Stimulated activated CD4-positive, alpha-beta T cell treated with anti-CD3 and anti-CD28 coated beads, Interleukin-4, amount 100 ng/mL, for 1 hour (primary cell): ENCODE data around the gene IMPDH1.

Experiments
- DNase-seq: peaks from one replicate; pipeline ENCODE4 v3.0.0-alpha.2; 2020

The IMPDH1 gene

DNA sequence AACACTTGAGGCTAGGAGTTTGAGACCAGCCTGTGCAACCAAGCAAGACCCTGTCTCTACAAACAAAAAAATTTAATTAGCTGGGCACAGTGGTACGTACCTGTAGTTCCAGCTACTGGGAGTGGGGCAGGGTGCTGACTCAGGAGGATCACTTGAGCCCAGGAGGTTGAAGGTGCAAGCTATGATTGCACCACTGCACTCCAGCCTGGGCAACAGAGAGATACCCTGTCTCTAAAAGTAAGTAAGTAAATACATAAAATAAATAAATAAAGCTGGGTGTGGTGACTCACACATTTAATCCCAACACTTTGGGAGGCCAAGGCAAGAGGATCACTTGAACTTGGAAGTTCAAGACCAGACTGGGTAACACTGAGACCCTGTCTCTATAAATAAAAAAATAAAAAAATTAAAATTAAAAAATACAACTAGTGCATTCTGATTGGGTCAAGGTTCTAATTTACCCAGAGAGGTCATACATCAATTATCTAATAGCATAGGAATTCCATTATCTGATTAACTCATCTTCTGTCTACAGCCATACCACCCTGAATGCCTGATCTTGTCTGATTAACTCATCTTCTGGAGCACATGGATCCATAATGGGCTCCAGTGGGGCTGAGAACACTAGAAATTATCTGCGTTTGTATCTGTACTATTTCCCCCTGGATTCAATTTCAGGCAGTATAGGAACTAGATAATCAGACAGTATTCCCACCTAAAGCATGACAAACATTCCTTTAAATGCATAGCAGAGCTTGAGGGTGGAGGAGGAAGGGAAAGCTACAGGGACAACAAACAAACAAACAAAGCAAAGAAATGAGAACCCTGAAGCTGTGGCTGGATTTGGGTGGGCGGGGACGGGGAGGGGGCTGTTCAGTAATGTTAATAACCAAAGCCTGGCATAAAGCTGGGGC, 24.9 kb upstream of the IMPDH1 start:
- no peak for DNase-seq

DNA sequence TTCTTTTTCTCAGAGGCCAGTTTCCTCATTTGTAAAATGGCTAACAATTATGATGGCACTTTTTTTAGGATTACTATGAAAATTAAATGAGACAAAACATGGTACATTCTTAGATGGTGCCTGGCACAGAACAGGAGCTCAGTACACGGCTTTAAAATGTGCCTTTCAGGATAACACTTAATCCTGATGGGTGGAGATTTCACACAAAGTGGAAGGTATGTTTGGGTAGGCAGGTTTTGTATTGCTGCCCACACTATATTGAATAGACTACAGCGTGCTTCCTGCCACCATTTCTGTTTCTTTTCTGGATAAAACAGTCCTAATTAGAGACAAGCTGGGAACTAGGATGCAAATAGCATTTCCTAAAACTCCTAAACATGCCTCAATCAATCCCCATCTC, 22.0 kb upstream of the IMPDH1 start:
- no peak for DNase-seq

GRCh38 chr7:128431221-128431620, 21.4 kb upstream of the IMPDH1 start:
- no peak for DNase-seq

- no peak for DNase-seq
Measured at GRCh38 chr7:128430207-128430606, 20.4 kb upstream of the IMPDH1 start.

GRCh38 chr7:128427289-128427891, 17.6 kb upstream of the IMPDH1 start:
- DNase-seq = peak; percentile 23

- DNase-seq = peak; percentile 79
Measured at GRCh38 chr7:128425850-128426249, 16.1 kb upstream of the IMPDH1 start.

GRCh38 chr7:128424686-128425275, 15.0 kb upstream of the IMPDH1 start:
- DNase-seq = no peak

GRCh38 chr7:128422842-128423241, 13.1 kb upstream of the IMPDH1 start:
- no peak for DNase-seq

DNA sequence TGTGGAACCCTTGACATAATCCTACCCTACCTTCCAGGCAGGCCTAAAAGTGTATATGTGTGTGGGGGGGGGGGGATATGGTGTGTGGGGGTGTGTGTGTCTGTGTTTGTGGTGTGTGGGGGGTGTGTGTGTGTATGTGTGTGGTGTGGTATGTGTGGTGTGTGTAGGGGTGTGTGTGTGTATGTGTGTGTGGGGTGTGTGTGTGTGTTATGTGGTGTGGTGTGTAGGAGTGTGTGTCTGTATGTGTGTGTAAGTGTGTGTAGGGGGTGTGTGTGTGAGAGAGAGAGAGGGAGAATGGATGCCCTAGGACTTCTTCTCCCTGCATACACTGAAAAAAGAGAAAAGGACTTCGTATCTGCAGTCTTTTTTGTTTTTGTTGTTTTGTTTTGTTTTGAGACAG, 12.3 kb upstream of the IMPDH1 start:
- DNase-seq = no peak

DNA sequence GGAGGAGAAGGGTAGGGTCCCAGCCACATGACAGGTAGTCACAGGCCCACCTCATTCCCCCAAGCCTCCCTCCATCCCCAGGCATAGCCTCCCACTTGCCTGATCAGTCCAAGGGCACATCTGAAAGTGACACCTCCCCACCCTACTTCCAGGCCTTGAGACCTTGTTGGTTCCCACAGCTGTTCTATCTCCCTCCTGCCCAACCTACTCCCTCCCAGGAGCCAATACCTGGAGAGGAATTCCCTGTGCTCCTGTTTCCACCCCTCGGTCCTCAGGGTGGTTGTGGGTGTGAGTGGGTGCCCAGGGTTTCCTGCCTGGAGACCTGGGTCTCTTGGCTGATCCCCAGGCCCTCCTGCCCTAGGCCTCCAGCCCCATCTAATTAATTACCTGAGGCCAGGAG, 11.6 kb upstream of the IMPDH1 start:
- no peak for DNase-seq

DNA sequence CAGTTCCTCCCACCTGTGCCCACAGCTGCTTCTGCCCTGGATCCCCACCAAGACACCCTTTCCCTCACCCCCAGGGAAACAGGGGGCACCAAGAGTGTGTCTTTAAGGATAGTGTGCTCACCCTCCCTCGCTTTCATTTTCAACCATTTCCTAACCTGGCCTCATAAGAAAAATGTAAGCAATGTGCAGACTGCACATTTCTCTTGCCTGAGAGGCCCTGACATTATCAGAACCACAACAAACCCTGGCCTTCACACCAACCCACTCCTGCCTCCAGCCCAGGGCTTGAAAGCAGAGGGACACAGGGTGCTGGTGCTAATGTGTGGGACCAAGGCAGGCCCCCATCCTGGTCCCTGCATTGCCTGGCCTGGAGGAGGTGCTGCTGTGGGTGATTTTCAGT, 11.0 kb upstream of the IMPDH1 start:
- DNase-seq = no peak

- no peak for DNase-seq
Measured at GRCh38 chr7:128419257-128419656, 9.5 kb upstream of the IMPDH1 start.

GRCh38 chr7:128417071-128417470, 7.3 kb upstream of the IMPDH1 start:
- no peak for DNase-seq

DNA sequence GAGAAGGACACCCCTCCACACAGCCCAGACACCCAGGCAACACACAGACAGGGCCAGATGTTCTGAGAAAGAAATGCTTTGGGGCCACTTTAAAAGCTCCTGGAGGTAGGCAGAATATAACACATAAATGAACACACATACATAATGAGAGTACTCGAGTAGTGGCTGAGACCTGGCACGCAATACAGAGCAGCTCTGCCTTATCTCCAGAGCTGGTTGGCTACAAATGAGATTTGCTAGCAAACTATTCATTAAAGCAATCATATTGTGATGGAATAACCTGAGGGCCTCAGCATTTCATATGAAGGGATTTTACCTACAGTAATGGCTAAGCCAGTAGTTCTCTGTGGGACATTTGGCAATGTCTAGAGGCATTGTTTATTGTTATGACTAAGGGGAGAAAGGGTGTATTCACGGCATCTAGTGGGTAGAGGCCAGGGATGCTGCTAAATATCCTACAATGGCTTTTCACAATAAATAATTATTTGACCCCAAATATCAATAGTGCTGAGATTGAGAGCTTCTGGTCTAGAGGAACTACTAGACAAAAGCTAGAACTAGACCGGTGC, 5.5 kb upstream of the IMPDH1 start:
- DNase-seq = no peak

DNA sequence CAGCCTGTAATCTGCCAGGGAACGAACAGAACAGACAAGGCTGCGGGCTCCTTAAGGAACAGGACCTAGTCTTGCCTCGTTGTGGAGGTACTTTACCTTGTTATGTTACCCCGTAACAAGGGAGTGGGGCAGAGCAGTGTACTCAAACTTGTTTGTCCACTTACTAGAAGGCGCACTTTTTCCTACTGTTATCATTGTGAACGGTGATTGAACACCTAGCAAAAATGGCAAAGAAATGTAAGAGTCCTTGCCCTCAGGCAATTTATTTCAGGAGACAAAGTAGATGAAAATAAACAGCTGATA, 620 bp upstream of the IMPDH1 start:
- no peak for DNase-seq

DNA sequence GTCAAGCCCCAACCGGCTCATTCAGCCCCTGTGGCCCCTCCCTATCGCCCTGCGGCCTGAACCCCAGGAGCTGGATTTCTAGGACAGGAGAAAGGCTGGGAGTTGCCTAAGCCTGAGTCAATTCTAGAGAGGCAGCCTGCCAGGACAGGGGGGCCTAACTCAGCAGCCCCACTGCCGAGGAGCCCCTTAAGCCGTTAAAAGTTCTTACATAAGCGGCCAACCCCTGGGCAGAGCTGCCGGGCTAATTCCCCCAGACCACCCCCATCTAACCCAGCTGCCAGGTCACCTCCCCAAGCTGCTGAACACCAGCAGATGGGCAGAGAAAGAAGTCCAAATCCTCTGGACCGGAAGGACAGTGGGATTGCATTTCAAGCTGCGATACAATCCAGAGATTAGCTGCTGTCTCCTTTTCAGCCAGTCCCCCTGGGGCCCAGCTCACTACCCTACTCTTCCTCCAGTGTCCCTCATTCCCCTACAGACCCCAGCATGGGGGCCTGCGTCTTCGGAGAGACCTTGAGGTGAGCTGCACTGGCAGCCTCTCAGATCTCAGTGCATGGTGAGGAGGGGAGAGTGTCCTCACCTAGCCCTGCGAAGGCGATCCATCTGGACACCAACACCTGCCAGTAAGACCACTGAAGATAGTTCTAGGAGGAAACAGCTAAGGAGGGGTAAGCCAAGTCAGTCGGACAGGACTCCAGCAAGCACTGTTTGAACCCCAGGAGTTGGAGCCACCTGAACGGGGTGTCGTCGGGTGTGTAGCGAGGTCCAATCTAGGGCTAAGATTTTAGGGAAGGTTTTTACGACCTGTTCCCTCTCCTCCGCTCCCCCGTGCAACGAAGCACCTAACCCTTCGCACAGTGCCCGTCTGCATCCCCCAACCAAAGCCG, 830 bp downstream of the IMPDH1 start:
- no peak for DNase-seq

- no peak for DNase-seq
Measured at GRCh38 chr7:128407751-128408708, 1.8 kb downstream of the IMPDH1 start.

- DNase-seq = no peak
Measured at GRCh38 chr7:128407233-128407589, 2.6 kb downstream of the IMPDH1 start.

DNA sequence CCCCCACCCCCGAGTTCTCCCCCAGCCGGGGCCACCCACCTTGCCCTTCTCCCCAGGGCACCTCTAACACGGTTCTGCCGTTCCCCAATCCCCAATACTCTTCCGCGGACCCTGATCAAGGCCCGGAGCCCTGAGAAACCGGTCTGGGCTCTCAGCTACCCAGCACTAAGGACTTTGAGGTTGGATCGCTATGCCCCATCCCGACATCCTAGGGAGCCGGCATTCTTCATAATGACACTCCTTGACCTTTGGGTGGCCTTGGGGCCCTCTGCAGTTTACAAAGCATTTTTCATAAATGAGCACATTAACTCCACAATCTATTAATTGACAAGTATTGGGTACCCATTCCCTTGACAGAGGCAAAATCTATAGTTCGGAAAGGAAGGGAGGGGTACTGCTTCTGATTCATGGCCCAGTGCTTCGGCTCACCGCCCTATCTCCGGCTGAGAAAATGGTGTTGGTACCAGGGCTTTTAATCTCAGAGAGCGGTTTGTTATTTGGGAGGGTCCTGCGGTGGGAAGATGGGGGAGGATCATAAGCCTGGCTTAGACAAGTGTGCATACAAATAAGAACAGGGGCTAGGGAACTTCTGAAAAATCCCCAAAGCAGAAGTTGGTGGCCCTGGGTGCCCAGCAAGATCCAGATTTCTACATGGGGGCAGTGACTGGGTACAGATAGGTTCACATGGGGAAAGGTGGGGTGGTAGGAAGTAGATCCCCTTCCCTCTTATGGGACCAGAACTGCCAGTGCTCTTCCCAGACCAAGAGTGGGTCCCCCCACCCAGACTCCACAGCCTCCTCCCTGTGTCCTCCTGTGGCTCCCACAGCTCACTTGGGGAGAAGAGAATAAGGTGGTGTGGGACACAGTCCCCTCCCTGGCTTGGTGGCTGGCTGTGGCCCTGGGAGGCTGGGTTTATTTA, 3.2 kb downstream of the IMPDH1 start:
- DNase-seq = no peak

DNA sequence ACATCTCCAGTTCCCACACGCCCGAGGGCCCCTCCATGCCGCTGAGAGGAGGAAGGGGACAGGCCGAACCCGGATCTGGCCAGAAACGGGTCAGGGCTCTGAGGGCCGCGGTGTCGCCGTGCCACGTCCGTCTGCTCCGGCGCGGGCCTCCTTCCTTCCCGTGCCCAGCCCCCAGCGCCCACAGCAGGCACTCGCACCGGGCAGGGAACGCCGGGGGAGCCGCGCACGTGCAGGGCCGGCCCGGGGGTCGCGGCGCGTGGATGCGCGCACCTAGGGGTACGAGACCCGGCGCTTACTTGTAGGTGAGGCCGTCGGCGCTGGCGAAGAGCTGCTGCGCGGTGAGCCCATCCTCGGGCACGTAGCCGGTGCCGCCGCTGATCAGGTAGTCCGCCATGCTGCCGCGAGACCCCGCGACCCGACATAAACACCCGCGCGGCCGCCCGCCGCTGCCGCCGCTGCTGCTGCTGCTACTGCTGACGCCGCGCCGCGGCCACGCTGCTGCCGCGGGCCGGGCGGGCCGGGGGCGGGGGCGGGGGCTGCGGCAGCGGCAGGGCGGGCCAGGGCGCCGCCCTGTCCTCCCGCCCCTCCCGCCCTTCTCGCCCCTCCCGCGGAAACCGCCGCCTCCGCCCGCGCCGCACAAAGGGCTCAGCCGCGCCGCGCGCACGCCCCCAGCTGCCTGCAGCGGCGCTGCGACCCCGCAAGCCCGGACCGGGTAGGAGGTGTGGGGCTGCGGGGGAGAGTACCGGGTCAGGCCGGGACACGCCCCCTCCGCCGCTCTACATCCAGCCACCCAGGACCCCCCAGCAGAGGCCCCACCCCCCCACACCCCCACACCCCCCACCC, 4.1 kb downstream of the IMPDH1 start:
- peak; percentile 66 for DNase-seq
